Left ventricle myocardium superior (tissue), 1 donor: ENCODE measurements around the gene KLHL29. TPM values are rescaled to one million over a fixed set of nuclear protein-coding genes. Genes with fewer than 3 reads are reported as not detected.

Experiments used
- ATAC-seq: fragments of 200-7000 bp; cut with Tn5 transposase; one replicate; pipeline ENCODE4 v1.9.1; 2020; ENCODE audit warnings: mild to moderate bottlenecking, moderate library complexity
- DNase-seq: peaks from one replicate; pipeline ENCODE4 v3.0.0-alpha.2; 2020
- intact Hi-C: fragments of 100-400 bp; cut with micrococcal nuclease; formaldehyde crosslinking; loops from one replicate; pipeline ENCODE4 v1.11.0; 2022
- total RNA-seq: library from RNA; stranded (reverse); fragmentation: NEBNext Ultra II Directional; extraction: Animal tissue kit (Norgen Biotek cat#: 25700); gene quantifications from one replicate; pipeline ENCODE4 v1.2.1, GENCODE V29; 2021
- donor health status: DM: no; HTN: yes; CAD: no; lungs with severe emphysema.

The KLHL29 gene
- total RNA-seq, 1 donor from 2014 or later = 0.69 TPM

DNA sequence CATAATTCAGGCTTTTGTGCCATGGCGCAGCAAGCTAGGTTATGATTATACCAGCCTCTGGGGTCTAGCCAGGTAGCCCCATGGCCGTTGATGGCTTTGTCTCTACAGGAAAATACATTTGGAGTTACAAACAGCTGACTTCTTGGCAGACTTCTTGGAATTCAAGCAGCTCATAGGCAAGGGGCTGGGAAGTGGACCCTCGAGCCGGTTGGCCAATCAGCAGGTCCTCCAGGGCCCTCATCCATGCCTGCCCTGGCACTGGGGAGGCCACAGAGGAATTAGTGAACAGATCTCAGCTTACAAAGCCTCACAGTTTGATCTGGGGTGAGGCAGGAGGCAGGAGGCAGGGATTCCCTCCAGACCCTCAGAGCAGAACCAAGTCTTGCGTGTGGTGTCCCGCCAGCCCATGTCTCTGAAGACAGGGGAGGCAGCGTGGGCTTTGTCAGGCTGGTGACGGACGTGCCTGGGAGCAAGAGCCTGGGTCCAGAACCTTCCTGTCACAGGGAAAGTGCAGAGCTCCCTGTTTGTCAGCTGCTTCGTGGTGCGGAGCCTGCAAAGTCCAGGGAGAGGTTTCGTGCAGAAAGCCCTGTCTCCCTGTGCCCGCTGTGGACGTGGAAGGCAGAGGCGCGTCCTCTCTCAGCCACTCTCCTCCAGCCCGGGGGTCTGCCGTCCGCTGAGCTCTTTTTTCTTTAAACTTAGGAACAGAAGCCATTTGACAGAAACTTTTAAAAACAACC is 131.7 kb downstream of the KLHL29 start:
- no peak for DNase-seq
- intact Hi-C loops = no loop called here

DNA sequence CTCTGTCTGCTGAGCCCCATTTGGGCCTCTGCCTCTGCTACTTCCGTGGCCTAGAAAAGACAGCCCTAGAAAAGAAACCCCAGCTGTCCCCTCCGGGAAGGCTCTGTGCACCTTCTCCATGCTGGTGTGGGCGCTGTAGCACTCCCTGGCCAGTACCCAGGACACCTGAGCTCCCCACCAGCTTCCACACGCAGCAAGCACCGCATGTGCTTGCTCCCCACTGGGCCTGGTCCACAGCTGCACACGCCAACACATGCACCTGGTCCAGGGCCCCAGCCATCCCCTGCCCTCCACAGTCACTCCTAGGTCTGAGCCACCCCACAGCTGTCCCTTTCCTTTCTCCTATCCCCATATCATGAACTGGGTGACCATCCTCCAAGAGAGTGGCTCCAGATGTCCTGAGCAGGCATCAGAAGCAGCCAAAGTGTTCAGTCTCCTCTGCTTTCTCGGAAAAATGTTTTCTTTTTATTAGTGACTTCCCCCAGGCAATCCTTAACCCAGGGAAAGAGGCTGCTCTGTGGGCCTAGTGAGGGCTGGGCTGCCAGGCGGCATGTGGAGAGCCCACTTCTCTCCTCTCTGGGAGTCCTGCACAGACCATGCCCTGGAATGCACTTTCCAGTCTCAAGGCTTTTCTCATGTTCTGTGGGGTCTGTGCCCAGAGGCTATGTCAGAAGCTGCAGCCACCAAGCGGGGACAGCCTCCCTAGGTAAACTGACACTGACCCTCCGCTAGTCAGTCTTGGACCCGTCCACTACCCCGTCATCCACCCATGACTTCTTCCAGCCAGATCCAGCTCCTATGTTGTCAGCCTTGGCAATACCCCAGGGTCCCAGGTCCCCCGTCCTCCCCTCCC is 133.7 kb downstream of the KLHL29 start:
- no peak for ATAC-seq
- DNase-seq = no peak
- intact Hi-C loops = no loop called here

More for the DNA sequence above, 131.7 kb downstream of the KLHL29 start:
- no peak for ATAC-seq

DNA sequence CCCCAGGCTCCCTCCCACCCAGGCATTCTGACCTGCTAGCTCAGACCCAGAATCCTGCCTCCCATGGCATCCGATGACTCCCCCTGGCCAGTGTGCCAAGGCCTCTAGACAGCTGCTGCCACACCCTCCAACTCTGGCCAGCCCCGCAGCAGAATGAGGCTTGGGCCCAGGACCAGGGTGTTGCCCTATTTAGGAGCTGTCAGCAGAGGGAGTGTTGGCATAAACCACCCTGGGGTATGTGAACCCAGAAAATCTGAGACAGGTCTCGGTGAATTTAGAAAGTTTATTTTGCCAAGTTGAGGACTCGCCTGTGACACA is 134.3 kb downstream of the KLHL29 start:
- intact Hi-C loops = no loop called here
- ATAC-seq = peak; percentile 11
- no peak for DNase-seq

DNA sequence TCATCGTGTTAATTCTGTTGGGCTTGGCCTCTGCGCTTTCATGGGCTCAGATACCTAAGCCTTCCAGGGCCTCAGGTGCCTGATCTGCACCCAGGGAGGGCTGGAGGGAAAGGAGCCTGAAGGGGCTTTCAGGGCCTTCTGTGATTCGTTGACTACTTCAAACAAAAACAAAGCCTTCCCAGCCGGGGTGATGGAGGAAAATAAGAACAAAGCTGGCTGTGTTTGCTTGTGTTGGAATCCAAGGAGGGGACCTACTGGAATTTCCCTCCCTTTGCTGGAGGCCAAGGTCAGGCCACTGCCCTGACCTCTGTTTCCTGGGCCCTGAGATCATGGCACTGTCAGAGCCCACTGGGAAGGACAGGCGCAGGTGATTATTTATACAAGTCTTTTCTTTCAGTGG is 135.3 kb downstream of the KLHL29 start:
- ATAC-seq = no peak
- intact Hi-C loops = no loop called here
- no peak for DNase-seq

DNA sequence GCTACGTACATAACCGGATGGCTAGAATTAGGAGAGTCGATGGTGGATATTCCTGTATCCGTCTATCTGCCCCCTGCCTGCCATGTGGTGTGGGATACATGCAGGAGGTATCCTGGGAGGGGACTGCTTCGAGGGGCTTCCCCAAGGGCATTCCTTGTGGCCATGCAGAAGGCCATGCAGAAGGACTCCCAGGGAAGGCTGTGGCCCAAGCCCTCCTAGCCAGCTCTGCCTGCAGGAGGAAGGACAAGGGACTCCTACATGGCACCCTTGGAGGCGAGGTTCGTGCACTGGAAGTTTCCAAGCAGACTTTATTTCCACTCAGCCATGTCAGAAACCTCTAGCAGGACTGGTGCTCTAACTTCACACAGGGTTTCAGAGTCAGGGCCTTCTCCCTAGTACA is 136.1 kb downstream of the KLHL29 start:
- intact Hi-C loops = no loop called here
- ATAC-seq (no peak), DNase-seq (no peak)

DNA sequence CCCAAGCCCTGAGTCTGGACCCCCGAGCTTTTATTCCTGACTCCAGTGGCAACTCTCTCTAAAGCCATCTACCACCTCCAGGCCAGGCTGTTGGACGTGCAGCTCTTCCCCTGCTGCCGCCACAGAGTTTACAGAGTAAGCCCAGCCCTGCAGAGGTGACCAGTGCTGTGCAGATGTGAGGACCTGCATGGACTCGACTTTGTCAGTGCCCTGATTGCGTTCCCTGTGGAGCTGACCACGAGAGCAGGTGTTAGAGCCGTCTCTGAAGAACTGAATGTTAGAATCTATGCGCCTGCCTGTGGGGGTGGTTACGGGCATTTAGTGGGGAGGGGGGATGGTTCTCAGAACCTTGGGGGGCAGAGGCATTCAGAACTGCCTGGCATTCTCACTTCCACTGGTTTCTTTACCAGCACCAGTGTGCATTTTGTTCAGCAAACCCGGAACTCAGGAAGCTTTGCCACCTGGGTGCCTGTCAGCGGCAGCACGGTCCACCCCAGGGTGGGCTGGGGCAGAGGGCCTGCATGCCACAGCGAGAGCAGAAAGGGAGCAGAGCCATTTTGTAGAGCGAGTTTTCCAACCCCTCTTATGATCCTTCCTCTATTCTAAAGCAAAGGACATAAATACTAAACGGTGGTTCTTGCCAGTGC is 137.9 kb downstream of the KLHL29 start:
- intact Hi-C loops = no loop called here
- DNase-seq (no peak), ATAC-seq (no peak)

DNA sequence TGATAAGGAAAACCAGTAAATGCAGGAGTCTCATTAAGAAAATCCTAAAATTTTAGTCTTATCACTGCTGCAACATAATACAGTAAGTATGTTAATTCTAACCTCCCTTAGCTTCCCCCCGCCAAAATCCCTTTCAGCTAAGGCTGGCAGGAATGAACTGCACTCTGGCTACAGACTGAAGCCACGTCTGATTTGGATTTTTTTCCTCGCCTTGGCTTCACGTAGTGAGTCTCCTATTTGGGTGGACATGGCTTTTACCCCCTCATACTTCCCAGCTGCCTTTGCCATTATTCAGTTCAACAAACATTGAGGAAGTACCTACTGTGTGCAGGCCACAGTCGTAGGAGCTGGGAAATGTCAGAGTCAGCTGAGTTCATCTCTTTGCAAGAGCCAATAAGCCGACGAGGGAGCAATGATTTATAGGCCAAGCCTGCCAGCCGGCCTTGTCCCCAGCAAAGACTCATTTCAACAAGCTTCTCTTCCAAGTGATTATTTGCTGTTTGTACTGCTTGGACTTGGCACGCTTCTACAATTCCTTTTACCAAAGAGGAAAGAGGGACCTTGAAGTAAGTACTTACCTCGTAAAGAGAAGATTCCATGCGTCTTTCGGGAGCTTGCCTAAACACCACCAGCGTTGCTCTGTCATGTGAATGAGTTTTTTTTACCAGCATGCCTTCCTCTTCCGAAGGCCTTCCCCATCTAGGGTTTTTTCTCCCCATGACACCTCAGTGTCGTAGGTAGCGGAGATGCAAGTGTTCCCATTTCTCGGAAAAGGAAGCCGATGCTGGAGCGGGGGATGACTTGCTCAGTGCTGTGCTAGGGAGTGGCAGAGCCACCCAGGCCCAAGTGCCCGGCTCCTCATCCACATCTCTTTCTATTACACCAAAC is 138.6 kb downstream of the KLHL29 start:
- DNase-seq (no peak), ATAC-seq (peak; percentile 67)
- intact Hi-C loops = no loop called here

DNA sequence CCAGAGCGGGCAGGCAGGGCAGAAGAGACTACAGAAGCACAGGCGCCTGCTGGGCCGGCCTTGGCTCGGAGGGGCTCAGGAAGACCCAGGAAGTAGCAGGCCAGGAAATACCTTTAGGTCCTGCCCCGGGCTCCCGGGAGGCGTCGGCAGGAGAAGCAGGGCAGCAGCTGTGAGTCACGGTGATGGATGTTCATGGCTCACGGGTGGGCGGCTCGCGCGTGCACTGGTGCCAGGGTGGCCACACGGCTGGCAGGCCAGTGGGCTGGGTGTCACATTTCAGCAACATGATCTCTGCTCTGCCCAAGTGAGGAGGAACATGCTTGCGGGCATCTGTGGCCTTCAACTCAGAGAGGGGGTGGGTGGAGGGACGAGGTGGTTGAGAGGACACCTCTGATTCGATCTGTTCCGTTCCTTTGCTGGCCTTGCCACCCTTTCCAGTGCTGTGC is 139.3 kb downstream of the KLHL29 start:
- ATAC-seq = peak; percentile 12
- no peak for DNase-seq
- intact Hi-C loops = no loop called here

DNA sequence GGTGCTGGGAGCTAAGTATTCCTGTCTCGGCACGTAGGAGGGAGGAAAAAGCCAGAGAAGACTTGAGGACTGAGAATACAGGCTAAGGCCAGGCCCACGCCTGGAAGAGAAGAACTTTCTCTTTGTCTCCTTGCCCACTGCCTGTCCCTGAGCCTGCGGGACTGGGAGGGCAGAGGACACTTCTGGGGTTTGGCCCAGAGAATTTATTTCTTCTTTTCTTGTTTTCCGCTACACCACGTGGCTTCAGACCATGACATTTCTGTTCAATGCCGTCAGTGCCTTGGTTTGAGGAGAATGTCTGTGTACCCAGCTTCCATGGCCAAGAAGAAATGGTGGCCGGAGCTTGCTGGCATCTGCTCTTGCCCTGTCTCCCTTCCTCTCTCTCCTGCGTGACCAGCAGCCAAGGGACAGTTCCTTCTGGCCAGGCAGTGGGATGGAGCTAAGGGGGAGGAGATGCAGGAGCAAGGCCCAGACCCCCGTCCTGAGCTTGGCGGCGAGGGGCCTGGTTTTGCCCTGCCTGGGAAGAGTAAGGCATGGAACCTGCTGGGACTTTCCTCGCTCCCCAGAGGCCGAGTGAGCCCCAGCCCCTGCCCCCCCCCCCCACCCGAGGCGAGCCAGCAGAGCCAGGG is 140.3 kb downstream of the KLHL29 start:
- ATAC-seq (peak; percentile 20), DNase-seq (no peak)
- intact Hi-C loops = no loop called here

DNA sequence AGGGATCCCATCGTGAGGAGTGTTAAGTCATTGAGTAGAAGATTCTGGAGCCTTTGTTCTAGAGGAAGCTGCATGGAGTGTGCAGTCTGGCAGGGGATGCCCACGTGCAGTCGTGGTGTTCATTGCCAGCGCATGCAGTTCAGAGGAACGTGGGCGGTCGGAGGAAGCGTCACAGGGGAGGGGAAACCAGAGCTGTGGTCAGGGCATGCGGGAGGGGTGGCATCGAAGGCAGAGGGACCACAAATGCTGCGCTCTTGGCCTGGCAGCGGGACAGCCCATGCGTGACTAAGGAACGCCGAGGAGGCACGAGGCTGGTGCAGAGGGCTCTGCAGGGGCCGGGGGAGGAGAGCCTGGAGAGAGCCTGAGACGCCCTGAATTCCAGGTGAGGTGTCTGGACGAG is 141.1 kb downstream of the KLHL29 start:
- intact Hi-C loops = no loop called here
- no peak for DNase-seq

DNA sequence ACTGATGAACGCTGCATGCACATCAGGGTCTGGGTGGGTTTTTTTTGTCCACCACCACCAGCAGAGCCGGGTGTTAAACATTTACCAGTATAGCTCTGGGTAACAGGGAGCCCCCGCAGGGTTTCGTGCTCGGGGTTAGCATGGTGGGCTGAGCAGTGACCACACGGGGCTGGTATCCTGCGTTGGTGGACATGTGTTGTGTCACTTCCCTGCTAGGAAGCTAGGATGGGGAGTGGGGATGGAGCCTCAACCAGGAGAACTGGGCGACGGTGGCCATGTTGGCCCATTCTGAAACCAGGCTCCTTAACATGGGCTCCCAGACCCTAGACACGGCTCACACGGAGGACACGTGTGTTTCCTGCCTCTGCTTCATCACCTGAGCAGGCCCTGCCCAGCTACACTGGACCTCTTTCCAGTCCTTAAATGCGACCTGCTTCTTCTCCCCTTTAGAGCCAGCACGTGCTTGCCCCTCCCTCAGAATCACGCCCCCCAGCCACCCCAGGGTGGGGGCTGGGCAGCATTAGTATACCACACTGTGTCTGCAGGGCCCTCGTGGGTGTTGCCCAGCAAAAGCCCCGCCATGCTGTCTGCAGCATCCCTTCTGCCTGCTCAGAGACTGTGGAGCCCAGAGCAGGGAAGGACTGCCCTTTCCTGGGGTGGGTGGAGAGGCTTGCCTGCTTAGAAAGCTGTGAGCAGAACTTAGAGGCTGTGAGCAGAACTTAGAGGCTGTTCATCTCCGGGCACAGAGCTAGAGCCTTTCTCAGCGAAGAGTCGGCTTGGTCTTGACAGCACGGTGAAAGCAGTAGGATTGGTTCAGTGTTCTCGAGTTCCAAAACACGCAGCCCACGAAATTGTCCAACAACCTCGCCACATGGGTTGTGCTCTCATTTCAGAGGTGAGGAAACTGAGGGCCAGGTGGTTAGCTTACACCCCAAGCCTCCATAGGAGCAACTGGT is 142.1 kb downstream of the KLHL29 start:
- ATAC-seq (no peak), DNase-seq (no peak)
- intact Hi-C loops = no loop called here

More for the DNA sequence above, 141.1 kb downstream of the KLHL29 start:
- ATAC-seq = no peak

DNA sequence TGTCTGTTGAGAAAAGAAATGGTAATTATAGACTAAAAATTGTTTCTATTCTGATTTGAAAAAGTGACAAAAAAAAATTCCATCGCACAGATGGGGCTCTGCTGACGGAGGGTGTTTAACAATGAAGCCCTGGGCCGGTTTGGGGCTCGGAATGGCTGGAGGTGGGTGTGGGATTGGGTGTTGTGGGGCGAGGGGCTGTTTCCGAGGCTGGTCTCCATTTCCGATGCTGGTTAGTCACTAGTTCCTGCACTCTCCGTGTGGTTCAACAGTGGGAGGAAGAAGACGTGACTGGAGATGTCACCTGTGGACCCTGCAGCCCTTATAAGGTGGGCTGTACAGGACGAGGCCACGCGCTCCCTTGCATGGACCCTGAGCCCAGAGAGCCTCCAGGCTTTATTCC is 143.2 kb downstream of the KLHL29 start:
- intact Hi-C loops = no loop called here
- ATAC-seq (no peak), DNase-seq (no peak)

DNA sequence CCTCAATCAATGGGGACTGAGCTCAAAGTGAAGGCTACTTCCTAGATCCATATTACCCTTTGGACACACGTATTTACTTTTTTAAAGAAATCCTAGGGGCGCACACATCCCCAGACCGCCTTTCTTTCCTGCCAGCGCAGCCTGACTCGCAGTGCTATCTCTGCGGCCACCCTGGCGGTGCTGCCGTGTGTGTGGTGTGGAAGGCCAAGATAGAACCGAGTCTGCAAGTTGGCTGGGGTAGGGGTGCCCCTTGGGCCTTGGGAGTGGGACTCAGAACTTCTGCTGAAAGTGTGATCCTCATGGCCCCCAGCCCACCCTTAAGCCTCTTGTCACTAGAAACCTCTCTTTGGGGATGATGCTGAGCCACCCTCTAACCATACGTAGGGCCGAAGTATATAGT is 143.7 kb downstream of the KLHL29 start:
- intact Hi-C loops = no loop called here
- ATAC-seq = no peak
- DNase-seq = no peak

DNA sequence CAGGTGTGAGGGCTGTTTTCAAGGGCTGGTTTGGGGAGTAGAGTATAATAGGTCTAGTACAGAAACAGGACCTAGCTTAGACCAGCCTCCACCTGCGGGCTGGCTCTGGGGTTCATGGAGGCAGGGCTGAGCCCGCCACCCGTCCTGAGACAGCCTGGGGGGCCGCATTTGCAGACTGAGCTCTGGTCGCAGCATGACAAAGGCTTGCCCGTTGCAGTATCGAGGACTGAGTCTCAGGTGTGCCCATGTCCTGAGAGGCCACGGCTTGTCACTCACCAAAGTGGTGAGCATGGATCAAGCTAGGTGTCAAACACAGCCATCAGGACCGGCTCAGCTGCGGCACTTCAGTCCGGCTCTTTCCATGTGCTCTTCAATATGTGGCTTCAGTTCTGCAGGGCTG is 144.7 kb downstream of the KLHL29 start:
- intact Hi-C loops = no loop called here
- ATAC-seq (no peak), DNase-seq (no peak)

DNA sequence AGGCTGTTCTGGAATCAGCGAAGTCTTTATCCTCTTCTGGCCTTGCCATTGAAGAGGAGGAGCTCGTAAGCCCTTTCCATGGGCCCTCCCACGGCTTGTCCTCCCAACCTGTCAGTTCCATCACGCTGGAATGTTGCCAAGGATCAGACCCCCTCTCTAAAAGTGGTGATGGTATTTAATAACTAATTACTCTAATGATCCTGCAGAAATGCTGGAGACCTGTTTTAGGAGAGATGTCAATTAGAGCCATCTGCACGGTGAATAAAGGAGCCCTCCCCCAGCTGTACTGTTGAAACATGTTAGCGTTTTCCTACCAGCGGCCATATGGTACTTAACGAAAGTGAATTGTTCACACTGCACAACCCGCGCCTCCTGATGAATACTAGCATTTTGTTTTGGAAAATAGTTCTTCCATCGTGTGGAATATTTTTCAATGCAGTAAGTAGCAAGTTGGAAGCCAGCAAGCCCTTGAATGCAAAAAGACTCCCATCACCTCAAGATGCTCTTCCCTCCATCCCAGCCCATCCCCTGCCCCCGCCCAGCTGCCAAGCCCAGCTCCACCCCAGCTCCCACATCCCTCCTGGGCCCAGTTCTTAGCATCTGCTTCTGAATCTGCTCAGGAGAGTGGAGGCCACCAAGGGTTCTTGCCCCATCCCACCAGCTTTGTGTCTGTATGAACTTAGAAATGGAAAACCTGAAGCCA is 145.4 kb downstream of the KLHL29 start:
- ATAC-seq (no peak), DNase-seq (no peak)
- intact Hi-C loops = no loop called here

DNA sequence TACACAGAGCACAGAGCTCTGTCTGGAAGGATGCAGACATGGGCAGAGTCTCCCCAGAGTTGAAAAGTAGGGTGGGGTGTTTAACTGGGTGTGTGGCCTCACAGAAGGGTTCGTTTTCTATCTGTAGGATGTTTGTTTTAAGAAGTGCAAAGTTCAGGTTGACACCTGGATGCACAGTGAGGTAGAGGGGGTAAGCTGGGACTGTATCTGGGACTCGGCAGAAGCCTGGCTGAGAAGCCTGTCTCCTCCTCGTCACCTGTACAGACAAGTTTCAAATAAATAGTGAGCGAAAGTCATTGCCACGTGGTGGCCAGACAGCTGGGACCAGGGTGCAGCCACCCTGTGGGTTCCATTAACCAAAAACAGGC is 145.9 kb downstream of the KLHL29 start:
- intact Hi-C loops = no loop called here
- DNase-seq (no peak), ATAC-seq (no peak)

DNA sequence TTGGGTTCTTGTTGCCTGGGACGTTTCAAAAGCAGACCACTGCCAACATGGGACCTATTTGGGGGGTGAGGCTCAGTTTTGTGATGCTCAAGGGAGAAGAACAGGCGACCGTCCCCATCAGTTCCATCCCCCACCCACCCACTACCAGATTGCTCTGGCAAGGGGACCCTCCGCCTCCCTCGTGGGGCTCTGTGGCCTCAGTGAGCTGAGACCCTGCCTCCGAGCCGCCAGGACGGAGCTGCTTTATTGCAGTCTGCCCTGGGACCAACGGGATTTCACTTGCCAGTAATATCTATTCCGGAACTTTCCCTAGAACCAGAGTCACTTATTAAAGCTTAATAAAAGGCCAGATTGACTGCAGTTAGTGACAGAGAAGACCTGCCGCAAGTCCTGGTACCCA is 146.3 kb downstream of the KLHL29 start:
- intact Hi-C loops = no loop called here
- no peak for ATAC-seq
- no peak for DNase-seq
